ENCODE results near the gene DDX17.
"Not testable (repeated sequence)": the region's sequence is repeated elsewhere in the genome, so short reads cannot be mapped to it uniquely, and the experiment has no call there.

Gene DDX17

GRCh38 chr22:38474003-38474607, 32.0 kb downstream of the DDX17 start:
- no peak for DNase-seq (ENCODE audit: low read depth)
- no peak for TF ChIP-seq CTCF (conservative IDR thresholded peaks at IDR 0.05; ENCODE audit: low read length)

GRCh38 chr22:38471237-38471636, 34.9 kb downstream of the DDX17 start:
- no peak overlapping the region for H3K4me3 ChIP-seq (ENCODE audit: low read length)
- DNase-seq (ENCODE audit: low read depth), result no peak
- TF ChIP-seq CTCF (conservative IDR thresholded peaks at IDR 0.05; ENCODE audit: low read length), result no peak

More at GRCh38 chr22:38474003-38474607, 32.0 kb downstream of the DDX17 start:
- no peak overlapping the region for H3K4me3 ChIP-seq (ENCODE audit: low read length)

- H3K4me3 ChIP-seq (ENCODE audit: low read length); DNase-seq (ENCODE audit: low read depth): not testable (repeated sequence)
Measured at GRCh38 chr22:38470179-38470578, 35.9 kb downstream of the DDX17 start.

- peak overlapping the region; percentile 98 for H3K4me3 ChIP-seq (ENCODE audit: low read length)
- TF ChIP-seq CTCF (conservative IDR thresholded peaks at IDR 0.05; ENCODE audit: low read length), result no peak
- DNase-seq (ENCODE audit: low read depth), result no peak
Measured at GRCh38 chr22:38469306-38469781, 36.8 kb downstream of the DDX17 start.

- peak overlapping the region; percentile 98 for H3K4me3 ChIP-seq (ENCODE audit: low read length)
- TF ChIP-seq CTCF (conservative IDR thresholded peaks at IDR 0.05; ENCODE audit: low read length), result peak; percentile 38
- no peak for DNase-seq (ENCODE audit: low read depth)
Measured at GRCh38 chr22:38468443-38469305, 37.4 kb downstream of the DDX17 start.

GRCh38 chr22:38467904-38468442, 38.1 kb downstream of the DDX17 start, which contains the start of gene KDELR3:
KDELR3 (plus strand) TSS chr22:38468096; CDS start chr22:38468234, 138 bp downstream.
- peak within 1 kb of the TSS; percentile 98 for H3K4me3 ChIP-seq (ENCODE audit: low read length)
- DNase-seq (ENCODE audit: low read depth), result peak; percentile 70
- TF ChIP-seq CTCF (conservative IDR thresholded peaks at IDR 0.05; ENCODE audit: low read length), result no peak

- peak overlapping the region; percentile 66 for H3K4me3 ChIP-seq (ENCODE audit: low read length)
- no peak for TF ChIP-seq CTCF (conservative IDR thresholded peaks at IDR 0.05; ENCODE audit: low read length)
- no peak for DNase-seq (ENCODE audit: low read depth)
Measured at GRCh38 chr22:38467438-38467903, 38.6 kb downstream of the DDX17 start.

Data from AG10803 (cell line).